ENCODE measurements around the gene THRAP3. TPM values are rescaled to one million over a fixed set of nuclear protein-coding genes. Genes with fewer than 3 reads are reported as not detected.

THRAP3 gene
- total and polyA plus RNA-seq, 2 donors (not counting 3 experiments of a cell fraction or from before 2014, with no cell fraction given): 38.0 to 144 TPM

- H3K9me3 ChIP-seq (replicated peaks; ENCODE audit: control insufficient read depth, insufficient read depth, low read length): no peaks in the 10 kb centered on the region
- H3K79me2 ChIP-seq (ENCODE audit: control insufficient read depth, insufficient read depth, low read length): peaks cover 42% of the 10 kb centered on the region
- ChIA-PET CTCF (interaction anchor here (1.1 to 2.1 kb wide), 3 partner anchors 11 to 110 kb away, joined by 3 to 5 read pairs (median 5); no protein-coding TSS in a partner anchor), POLR2A (no interaction called here)
- DNase-seq (ENCODE audit: low read depth, low spot score): no peak
- peaks cover 34 to 81% of the 10 kb centered on the region in 2 experiments for H3K36me3 ChIP-seq (ENCODE audit: control insufficient read depth in 2 of 2, extremely low read depth in 1 of 2, insufficient read depth in 2 of 2, low read length in 2 of 2)
- TF ChIP-seq FOS (IDR thresholded peaks at IDR 0.05; ENCODE audit: borderline replicate concordance, insufficient read depth, low read length) (no peak), MYC (IDR thresholded peaks at IDR 0.05; ENCODE audit: low read depth, low read length) (no peak), POLR2AphosphoS5 (IDR thresholded peaks at IDR 0.05; ENCODE audit: insufficient read depth, low read depth, low read length) (no peak), CTCF (IDR thresholded peaks at IDR 0.05; ENCODE audit: extremely low read depth in 1 of 2, insufficient read depth in 1 of 2, low read depth in 1 of 2, low read length in 2 of 2) (no peak), MAX (IDR thresholded peaks at IDR 0.05; ENCODE audit: insufficient read depth, insufficient read length) (no peak), JUN (IDR thresholded peaks at IDR 0.05; ENCODE audit: borderline replicate concordance, insufficient read depth, insufficient read length, low read depth) (no peak), GATA2 (IDR thresholded peaks at IDR 0.05; ENCODE audit: insufficient read depth, insufficient read length, low read depth, low read length) (no peak), POLR2A (IDR thresholded peaks at IDR 0.05; ENCODE audit: low read depth, low read length) (no peak), EZH2 (IDR thresholded peaks at IDR 0.05; ENCODE audit: borderline replicate concordance, low read depth, low read length, severe bottlenecking) (no peak)
- H2AFZ ChIP-seq (ENCODE audit: low read depth, low read length): no peak overlapping the region
- no peak for FAIRE-seq
- peaks cover 19% of the 10 kb centered on the region for H3K4me1 ChIP-seq (ENCODE audit: control insufficient read depth, extremely low read depth, insufficient read depth, low read length)
- no peak overlapping the region for H3K4me3 ChIP-seq (replicated peaks in 1 of 3; ENCODE audit: insufficient read depth in 1 of 3, low read depth in 1 of 3, low read length in 3 of 3)
- BruUV-seq (replicated peaks): no TSS peak
- no peaks in the 10 kb centered on the region for H4K20me1 ChIP-seq (replicated peaks; ENCODE audit: control insufficient read depth, extremely low read depth, insufficient read depth, low read length)
- peak overlapping the region; percentile 19 for H3K27ac ChIP-seq (ENCODE audit: insufficient read depth, low read depth, low read length)
- H3K27me3 ChIP-seq (ENCODE audit: control insufficient read depth in 2 of 2, insufficient read depth in 2 of 2, low read length in 2 of 2): no peaks in the 10 kb centered on the region
- H3K9ac ChIP-seq (replicated peaks; ENCODE audit: extremely low read depth, insufficient read depth, low read length): no peak overlapping the region
- intact Hi-C loops (cut with micrococcal nuclease): no loop called here
- H3K9me1 ChIP-seq (replicated peaks; ENCODE audit: control insufficient read depth, extremely low read depth, insufficient read depth, low read length): no peaks in the 10 kb centered on the region
- dilution Hi-C loops (cut with MboI; ENCODE audit: extremely low pct_ligation_motif_present, low sequenced_read_pairs): no loop called here
- no peak overlapping the region for H3K4me2 ChIP-seq (ENCODE audit: insufficient read depth, low read length)
Measured at GRCh38 chr1:36175137-36176095, 48.8 kb upstream of the THRAP3 start.
